Endothelial cell of umbilical vein (primary cell): ENCODE data around the gene IGSF1. TPM values are rescaled to one million over a fixed set of nuclear protein-coding genes. Genes with fewer than 3 reads are reported as not detected.

Experiments used
- BruUV-seq: library from RNA; stranded (reverse); fragments of 400-500 nt; replicated peaks from 2 replicates; lab custom pipeline; 2021; lab: Mats Ljungman, UMichigan
- CTCF ChIA-PET: fragments of 300-600, 350-600 bp; sonication (Branson Sonifier 250); formaldehyde crosslinking; loops from one replicate; lab custom pipeline; 2021; ENCODE audit warnings: antibody characterized with exemption, inconsistent platforms; lab: Charles Lee
- POLR2A ChIA-PET: fragments of 300-600, 350-600 bp; sonication (Branson Sonifier 250); formaldehyde crosslinking; loops from one replicate; lab custom pipeline; 2021; ENCODE audit warnings: antibody characterized with exemption, inconsistent platforms; lab: Charles Lee
- DNase-seq: peaks from one replicate; pipeline ENCODE4 v3.0.0-alpha.2; 2011; ENCODE audit warnings: low read depth, low spot score
- FAIRE-seq: peaks from 2 replicates; lab custom pipeline; 2011; peaks lifted over from hg19 to GRCh38; lab: Jason Lieb, UNC
- H2AFZ ChIP-seq: 2 replicates; pipeline ENCODE4 v1.6.0; 2012; ENCODE audit warnings: low read depth, low read length, control low read depth, inconsistent platforms
- H3K27ac ChIP-seq: 2 replicates; pipeline ENCODE4 v1.5.1; 2011; ENCODE audit warnings: low read depth, mild to moderate bottlenecking, control low read depth, low read length, moderate library complexity; ENCODE audit not compliant: insufficient read depth
- H3K27me3 ChIP-seq, 2 experiments: 2 replicates each; pipeline versions ENCODE4 v1.6.0 to v1.6.1; 2011; ENCODE audit warnings: low read length in 2 of 2, mixed read lengths in 1 of 2; ENCODE audit not compliant: control insufficient read depth in 2 of 2, insufficient read depth in 2 of 2
- H3K36me3 ChIP-seq, 2 experiments: 2 replicates in 1 of 2; 3 replicates in 1 of 2; pipeline ENCODE4 v1.5.1; 2011; ENCODE audit warnings: low read length in 2 of 2, mild to moderate bottlenecking in 1 of 2, moderate library complexity in 1 of 2; ENCODE audit not compliant: control insufficient read depth in 2 of 2, insufficient read depth in 2 of 2; ENCODE audit errors: extremely low read depth in 1 of 2
- H3K4me1 ChIP-seq: 3 replicates; pipeline ENCODE4 v1.5.1; 2011; ENCODE audit warnings: mild to moderate bottlenecking, low read length; ENCODE audit not compliant: control insufficient read depth, insufficient read depth; ENCODE audit errors: extremely low read depth
- H3K4me2 ChIP-seq: 2 replicates; pipeline ENCODE4 v1.6.1; 2011; ENCODE audit warnings: low read length, control low read depth, mixed read lengths; ENCODE audit not compliant: insufficient read depth
- H3K4me3 ChIP-seq, 3 experiments: fragments of 200-600 bp in 1 of 3; sonication (generic), shearing (Covaris generic) in 1 of 3; replicated peaks in 1 of 3; 2 replicates each; pipeline ENCODE4 v1.5.1; 2011 to 2016; ENCODE audit warnings: control low read depth in 3 of 3, low read length in 3 of 3, mild to moderate bottlenecking in 2 of 3, inconsistent platforms in 1 of 3, low read depth in 1 of 3, moderate library complexity in 1 of 3; ENCODE audit not compliant: insufficient read depth in 1 of 3
- H3K79me2 ChIP-seq: 2 replicates; pipeline ENCODE4 v1.6.0; 2012; ENCODE audit warnings: low read length, inconsistent platforms; ENCODE audit not compliant: control insufficient read depth, insufficient read depth
- H3K9ac ChIP-seq: replicated peaks from 2 replicates; pipeline ENCODE3; 2011; ENCODE audit warnings: low read length, control low read depth; ENCODE audit not compliant: insufficient read depth; ENCODE audit errors: extremely low read depth
- H3K9me1 ChIP-seq: replicated peaks from 3 replicates; pipeline ENCODE4 v1.6.0; 2011; ENCODE audit warnings: mild to moderate bottlenecking, low read length; ENCODE audit not compliant: control insufficient read depth, insufficient read depth; ENCODE audit errors: extremely low read depth
- H3K9me3 ChIP-seq: replicated peaks from 2 replicates; pipeline ENCODE4 v1.5.1; 2012; ENCODE audit warnings: low read length, inconsistent platforms; ENCODE audit not compliant: control insufficient read depth, insufficient read depth
- H4K20me1 ChIP-seq: replicated peaks from 2 replicates; pipeline ENCODE3; 2011; ENCODE audit warnings: mild to moderate bottlenecking, low read length; ENCODE audit not compliant: control insufficient read depth, insufficient read depth; ENCODE audit errors: extremely low read depth
- CTCF ChIP-seq, 2 donors: IDR thresholded peaks; 1 replicate in 1 of 2; 2 replicates in 1 of 2; pipeline ENCODE4 v1.5.1; 2011; ENCODE audit warnings: low read length in 2 of 2, mild to moderate bottlenecking in 2 of 2, moderate library complexity in 2 of 2, control low read depth in 1 of 2, inconsistent platforms in 1 of 2, low read depth in 1 of 2; ENCODE audit not compliant: insufficient read depth in 1 of 2; ENCODE audit errors: extremely low read depth in 1 of 2
- EZH2 ChIP-seq: IDR thresholded peaks from 2 replicates; pipeline ENCODE4 v1.6.1; 2012; ENCODE audit warnings: borderline replicate concordance, low read depth, mild to moderate bottlenecking, moderate library complexity, low read length, inconsistent platforms; ENCODE audit not compliant: severe bottlenecking
- FOS ChIP-seq: IDR thresholded peaks from 2 replicates; pipeline ENCODE4 v1.6.1; 2011; ENCODE audit warnings: mild to moderate bottlenecking, low read length, moderate library complexity, borderline replicate concordance; ENCODE audit not compliant: insufficient read depth
- GATA2 ChIP-seq: IDR thresholded peaks from 2 replicates; pipeline ENCODE4 v1.7.0; 2011; ENCODE audit warnings: low read depth, mild to moderate bottlenecking, moderate library complexity, mixed read lengths, low read length; ENCODE audit not compliant: insufficient read length, insufficient read depth
- JUN ChIP-seq: IDR thresholded peaks from 2 replicates; pipeline ENCODE4 v1.6.1; 2011; ENCODE audit warnings: borderline replicate concordance, low read depth; ENCODE audit not compliant: insufficient read length, insufficient read depth
- MAX ChIP-seq: IDR thresholded peaks from 2 replicates; pipeline ENCODE4 v1.6.1; 2011; ENCODE audit not compliant: insufficient read depth, insufficient read length
- MYC ChIP-seq: IDR thresholded peaks from one replicate; pipeline ENCODE4 v1.6.1; 2011; ENCODE audit warnings: mild to moderate bottlenecking, low read depth, low read length
- POLR2A ChIP-seq: IDR thresholded peaks from 2 replicates; pipeline ENCODE4 v1.6.1; 2012; ENCODE audit warnings: low read depth, mild to moderate bottlenecking, control low read depth, low read length
- POLR2AphosphoS5 ChIP-seq: IDR thresholded peaks from 2 replicates; pipeline ENCODE4 v1.6.1; 2012; ENCODE audit warnings: low read depth, mild to moderate bottlenecking, control low read depth, low read length, moderate library complexity; ENCODE audit not compliant: insufficient read depth
- dilution Hi-C: fragments of 300-500 bp; cut with MboI; formaldehyde crosslinking; loops from one replicate; pipeline ENCODE4 v1.15.0; 2019; ENCODE audit warnings: low sequenced_read_pairs; ENCODE audit not compliant: extremely low pct_ligation_motif_present
- intact Hi-C: fragments of 100-400 bp; cut with micrococcal nuclease; formaldehyde crosslinking; loops from one replicate; pipeline ENCODE4 v1.10.0; 2022
- polyA plus RNA-seq, 4 experiments: library from polyadenylated mRNA; depleted of rRNA in 3 of 4; stranded (reverse) in 3 of 4; unstranded in 1 of 4; fragments of >200 nt; gene quantifications; 2 replicates each; pipeline versions ENCODE4 v1.2.1 to v1.2.3, GENCODE V29; 2011 to 2012; ENCODE audit warnings: missing spikeins in 1 of 4
- total RNA-seq: library from RNA; stranded (reverse); gene quantifications from 2 replicates; pipeline ENCODE4 v1.2.3, GENCODE V29; 2021

Gene IGSF1
- total and polyA plus RNA-seq, 2 donors (not counting 3 experiments of a cell fraction or from before 2014, with no cell fraction given) = not detected

GRCh38 chrX:131264053-131264452 lies 25.1 kb downstream of the IGSF1 start:
- FAIRE-seq = no peak

More at GRCh38 chrX:131264053-131264452, 25.1 kb downstream of the IGSF1 start:
- no peaks in the 10 kb centered on the region for H4K20me1 ChIP-seq
- no peaks in the 10 kb centered on the region for H3K36me3 ChIP-seq
- H3K9ac ChIP-seq = no peak overlapping the region
- intact Hi-C loops (no loop called here), dilution Hi-C loops (no loop called here)
- H3K79me2 ChIP-seq = no peaks in the 10 kb centered on the region
- no peaks in the 10 kb centered on the region for H3K9me1 ChIP-seq
- TF ChIP-seq GATA2 = no peak
- TF ChIP-seq CTCF (IDR thresholded peaks at IDR 0.05; ENCODE audit: extremely low read depth in 1 of 2, insufficient read depth in 1 of 2, low read depth in 1 of 2, low read length in 2 of 2) = no peak
- no peak for TF ChIP-seq FOS
- TF ChIP-seq MYC = no peak
- TF ChIP-seq POLR2AphosphoS5 = no peak
- TF ChIP-seq JUN = no peak
- no peak for TF ChIP-seq POLR2A
- TF ChIP-seq MAX = no peak
- TF ChIP-seq EZH2 = no peak
- DNase-seq = no peak
- CTCF ChIA-PET = no interaction called here
- no peak overlapping the region for H3K4me2 ChIP-seq
- no TSS peak for BruUV-seq
- POLR2A ChIA-PET = no interaction called here
- H3K4me1 ChIP-seq = no peaks in the 10 kb centered on the region
- no peak overlapping the region for H3K27ac ChIP-seq
- no peak overlapping the region for H3K4me3 ChIP-seq
- H3K27me3 ChIP-seq = no peaks in the 10 kb centered on the region
- H2AFZ ChIP-seq = no peak overlapping the region
- H3K9me3 ChIP-seq = no peaks in the 10 kb centered on the region
